GM21825 (cell line): ENCODE data around the gene DNPH1.

Experiments used
- ATAC-seq: cut with Tn5 transposase; IDR thresholded peaks from one replicate; pipeline ENCODE4 v1.9.1; 2021; ENCODE audit warnings: mild to moderate bottlenecking, moderate library complexity; ENCODE audit not compliant: unreplicated experiment

DNPH1 gene

DNA sequence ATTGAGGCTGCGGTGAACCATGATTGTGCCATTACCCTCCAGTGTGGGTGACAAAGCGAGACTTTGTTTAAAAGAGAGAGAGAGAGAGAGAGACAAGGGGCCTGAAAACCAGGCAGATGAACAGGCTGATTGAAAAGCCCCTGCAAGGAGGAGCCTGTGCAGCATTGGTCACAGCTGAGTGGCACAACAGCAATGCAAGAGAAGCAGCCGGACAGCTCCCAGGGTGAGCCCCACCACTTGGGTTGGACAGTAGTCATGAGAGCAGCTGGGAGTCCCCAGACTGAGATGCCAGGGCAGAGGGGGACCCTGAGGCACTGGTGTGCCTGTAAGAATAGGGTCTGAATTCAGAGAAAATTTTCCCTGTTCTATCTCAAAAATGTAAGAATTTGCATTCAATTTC lies 10.2 kb downstream of the DNPH1 start:
- ATAC-seq = no peak

- no peak for ATAC-seq
Observed at GRCh38 chr6:43217351-43217750, 11.9 kb downstream of the DNPH1 start.

- ATAC-seq = no peak
Observed at GRCh38 chr6:43216200-43216599, 13.1 kb downstream of the DNPH1 start.

- ATAC-seq = no peak
Observed at GRCh38 chr6:43215066-43215465, 14.2 kb downstream of the DNPH1 start.

DNA sequence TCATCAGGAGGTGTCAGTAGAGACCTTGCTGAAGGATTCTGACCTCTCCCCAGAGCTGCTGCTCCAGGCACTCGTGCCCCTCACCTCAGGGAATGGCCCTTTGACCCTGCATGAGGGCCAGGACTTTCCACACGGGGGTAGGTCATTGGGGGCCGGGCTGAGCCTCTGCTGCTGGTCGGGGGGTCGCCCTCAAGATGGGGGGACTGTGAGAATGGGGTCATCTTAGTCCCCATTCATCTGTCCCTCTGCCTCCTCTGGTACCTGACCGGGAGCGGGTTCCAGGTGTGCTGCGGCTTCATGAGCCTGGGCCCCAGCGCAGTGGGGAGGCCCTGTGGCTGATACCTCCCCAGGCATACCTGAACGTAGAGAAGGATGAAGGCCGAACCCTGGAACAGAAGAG lies 15.8 kb downstream of the DNPH1 start:
- ATAC-seq = no peak

- no peak for ATAC-seq
Observed at GRCh38 chr6:43211955-43212354, 17.3 kb downstream of the DNPH1 start.

GRCh38 chr6:43207286-43207685 lies 22.0 kb downstream of the DNPH1 start:
- ATAC-seq = no peak

- ATAC-seq = no peak
Observed at GRCh38 chr6:43205849-43206248, 23.4 kb downstream of the DNPH1 start.

DNA sequence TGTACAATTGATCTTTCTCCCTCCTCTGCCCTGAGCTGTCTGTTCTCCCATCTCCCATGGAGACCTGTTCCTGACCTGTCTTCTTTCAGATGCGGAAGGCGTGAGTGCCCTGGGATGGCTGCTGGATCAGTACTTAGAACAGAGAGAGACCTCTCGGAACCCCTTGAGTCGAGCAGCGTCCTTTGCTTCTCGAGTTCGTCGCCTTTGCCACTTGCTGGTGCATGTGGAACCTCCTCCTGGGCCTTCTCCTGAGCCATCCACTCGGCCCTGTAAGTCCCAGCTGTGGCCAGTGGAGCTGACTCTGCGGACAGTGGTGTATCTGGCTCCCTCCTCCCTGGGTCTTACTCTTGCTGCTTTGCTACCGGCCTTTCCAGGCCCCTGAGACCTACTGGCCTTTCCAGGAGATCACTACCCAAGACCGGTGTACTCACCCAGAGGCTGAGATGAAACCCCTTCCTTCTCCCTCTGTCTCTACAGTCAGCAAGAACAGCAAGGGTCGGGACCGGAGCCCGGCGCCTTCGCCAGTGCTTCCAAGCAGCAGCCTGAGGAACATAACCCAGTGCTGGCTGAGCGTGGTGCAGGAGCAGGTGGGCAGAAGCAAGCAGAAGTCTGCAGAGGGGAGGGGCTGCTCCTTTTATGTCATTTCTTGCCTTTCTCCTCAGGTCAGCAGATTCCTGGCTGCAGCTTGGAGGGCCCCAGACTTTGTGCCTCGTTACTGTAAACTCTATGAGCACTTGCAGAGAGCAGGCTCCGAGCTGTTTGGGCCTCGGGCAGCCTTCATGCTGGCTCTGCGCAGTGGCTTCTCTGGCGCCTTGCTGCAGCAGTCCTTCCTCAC lies 24.8 kb downstream of the DNPH1 start:
- no peak for ATAC-seq

DNA sequence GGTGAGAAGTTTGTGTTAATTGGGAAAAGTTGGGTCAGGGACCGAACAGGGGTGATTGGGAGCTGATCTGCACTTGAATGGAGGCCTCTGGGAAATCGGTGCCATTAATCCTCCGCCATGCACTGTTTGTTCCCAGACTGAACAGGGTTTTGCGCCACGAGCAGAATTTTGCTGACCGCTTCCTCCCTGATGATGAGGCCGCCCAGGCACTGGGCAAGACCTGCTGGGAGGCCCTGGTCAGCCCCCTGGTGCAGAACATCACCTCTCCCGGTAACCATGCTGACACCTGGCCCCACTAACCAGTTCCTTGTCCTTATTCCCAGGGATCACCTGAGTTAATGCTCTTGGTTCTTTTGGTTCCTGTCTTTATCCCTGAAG lies 25.6 kb downstream of the DNPH1 start:
- ATAC-seq = no peak

DNA sequence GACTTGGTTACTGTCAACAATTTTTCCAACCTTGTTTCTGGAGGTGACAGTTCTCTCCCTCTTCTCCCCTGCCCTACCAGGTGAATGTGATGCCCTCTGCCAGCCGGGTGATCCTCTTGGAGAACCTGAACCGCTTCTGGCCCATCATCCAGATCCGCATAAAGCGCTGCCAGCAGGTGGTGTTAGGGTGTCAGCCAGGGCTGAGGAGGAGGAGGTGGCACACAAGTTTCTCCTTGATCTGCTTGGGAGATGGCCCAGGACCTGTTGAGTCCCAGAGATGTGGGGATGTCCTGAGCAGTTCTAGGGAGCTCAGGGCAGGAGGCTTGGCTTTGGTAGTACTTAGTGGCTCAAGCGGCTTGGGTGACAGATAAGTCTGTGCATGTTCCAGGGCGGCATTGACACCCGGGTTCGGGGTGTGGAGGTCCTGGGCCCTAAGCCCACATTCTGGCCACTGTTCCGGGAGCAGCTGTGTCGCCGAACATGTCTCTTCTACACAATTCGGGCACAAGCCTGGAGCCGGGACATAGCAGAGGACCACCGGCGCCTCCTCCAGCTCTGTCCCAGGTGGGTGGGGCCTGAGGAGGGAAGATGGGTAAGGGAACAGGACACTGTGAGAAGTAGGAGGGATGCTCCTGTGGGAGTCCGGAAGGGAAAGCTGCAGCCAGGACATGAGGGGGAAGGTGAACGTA lies 26.1 kb downstream of the DNPH1 start:
- no peak for ATAC-seq

- no peak for ATAC-seq
Observed at GRCh38 chr6:43202451-43202850, 26.8 kb downstream of the DNPH1 start.

- ATAC-seq = no peak
Observed at GRCh38 chr6:43200541-43200940, 28.7 kb downstream of the DNPH1 start.

- no peak for ATAC-seq
Observed at GRCh38 chr6:43199912-43200311, 29.4 kb downstream of the DNPH1 start.

DNA sequence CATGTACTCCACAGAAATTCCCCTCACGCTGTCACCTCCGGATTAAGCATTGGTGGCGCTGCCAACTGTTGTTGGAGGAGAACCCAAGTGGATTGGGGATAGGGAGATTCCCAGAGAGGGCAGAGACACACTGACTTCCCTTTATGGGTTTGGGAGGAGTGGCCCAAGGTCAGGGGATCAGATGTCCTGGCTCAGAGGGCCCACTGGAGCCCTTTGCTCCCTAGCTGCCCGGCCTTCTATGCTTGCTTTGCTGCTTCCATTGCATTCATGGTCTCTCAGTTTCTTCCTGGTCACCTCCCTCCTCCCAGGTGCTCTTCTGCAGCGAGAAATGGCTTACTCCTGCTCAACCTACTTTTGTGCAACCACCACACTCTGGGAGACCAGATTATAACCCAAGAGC lies 32.9 kb downstream of the DNPH1 start:
- no peak for ATAC-seq

DNA sequence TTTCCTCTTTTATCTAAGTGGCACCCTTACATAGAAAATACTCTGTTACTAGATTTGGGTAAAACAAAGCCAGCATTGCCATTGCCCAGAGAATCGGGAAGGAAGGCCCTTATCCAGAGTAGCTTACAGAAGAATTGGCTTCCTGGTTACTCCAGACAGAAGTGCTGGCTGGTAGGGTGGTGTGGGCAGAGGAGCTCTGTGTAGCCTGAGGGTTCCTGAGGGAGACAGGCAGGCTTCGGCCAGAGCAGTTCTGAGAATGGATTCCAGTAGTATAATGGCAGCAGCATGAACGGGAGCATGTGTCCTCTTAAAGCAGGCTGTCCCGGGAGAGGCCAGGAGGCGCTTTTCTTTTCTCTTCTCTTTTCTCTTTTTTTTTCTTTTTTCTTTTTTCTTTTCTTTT lies 35.4 kb downstream of the DNPH1 start:
- ATAC-seq = no peak

- no peak for ATAC-seq
Observed at GRCh38 chr6:43192911-43193310, 36.4 kb downstream of the DNPH1 start.

DNA sequence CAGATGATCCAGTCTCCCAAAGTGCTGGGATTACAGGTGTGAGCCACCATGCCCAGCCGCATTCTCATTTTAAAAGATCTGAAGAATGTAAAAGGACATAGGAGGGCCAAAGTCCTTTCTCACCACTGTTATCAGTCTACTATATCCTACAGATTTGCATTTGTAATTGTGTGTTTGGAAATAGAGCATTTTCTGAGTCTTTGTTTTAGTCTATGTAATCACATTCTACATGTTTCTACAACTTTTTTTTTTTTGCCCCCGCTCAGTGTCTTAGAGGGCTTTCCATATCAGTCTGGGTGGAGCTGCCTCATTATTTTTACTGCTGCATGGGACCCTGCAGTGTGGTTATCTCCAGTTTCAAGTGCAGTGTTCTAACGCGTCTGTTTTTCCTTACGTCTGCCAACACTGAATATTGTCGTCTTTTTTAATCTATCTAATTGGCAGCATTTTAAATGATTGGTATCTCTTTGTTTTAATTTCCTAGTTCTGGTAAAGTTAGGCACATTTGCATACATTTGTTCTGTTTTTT lies 39.4 kb downstream of the DNPH1 start:
- no peak for ATAC-seq

- no peak for ATAC-seq
Observed at GRCh38 chr6:43188426-43188825, 40.9 kb downstream of the DNPH1 start.

DNA sequence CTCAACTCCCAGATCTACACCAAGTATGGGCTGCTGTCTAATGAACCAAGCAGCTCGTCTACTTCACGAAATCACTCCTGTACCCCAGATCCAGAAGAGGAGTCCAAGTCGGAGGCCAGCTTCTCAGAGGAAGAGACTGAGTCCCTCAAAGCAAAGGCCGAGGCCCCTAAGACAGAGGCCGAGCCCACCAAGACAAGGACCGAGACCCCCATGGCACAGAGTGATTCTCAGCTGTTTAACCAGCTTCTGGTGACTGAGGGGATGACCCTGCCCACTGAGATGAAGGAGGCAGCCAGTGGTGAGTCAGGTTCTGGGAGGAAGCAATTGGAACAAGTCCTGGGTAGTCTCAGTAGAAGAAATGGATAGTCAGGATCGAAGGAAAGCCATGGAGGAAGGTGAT lies 41.5 kb downstream of the DNPH1 start:
- ATAC-seq = no peak

- no peak for ATAC-seq
Observed at GRCh38 chr6:43186706-43187105, 42.6 kb downstream of the DNPH1 start.

DNA sequence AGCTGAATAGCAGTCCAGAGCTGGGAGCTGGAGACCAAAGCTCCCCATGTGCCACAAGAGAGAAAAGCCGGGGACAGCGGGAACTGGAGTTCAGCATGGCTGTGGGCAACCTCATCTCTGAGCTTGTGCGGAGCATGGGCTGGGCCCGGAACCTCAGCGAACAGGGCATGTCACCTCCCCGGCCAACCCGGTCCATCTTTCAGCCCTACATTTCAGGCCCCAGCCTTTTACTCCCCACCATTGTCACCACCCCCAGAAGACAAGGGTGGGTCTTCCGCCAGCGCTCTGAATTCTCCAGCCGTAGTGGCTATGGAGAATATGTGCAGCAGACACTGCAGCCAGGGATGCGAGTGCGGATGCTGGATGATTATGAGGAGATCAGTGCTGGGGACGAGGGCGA lies 43.3 kb downstream of the DNPH1 start:
- ATAC-seq = no peak
